Measurements from ENCODE around the gene CCDC15. TPM values are rescaled to one million over a fixed set of nuclear protein-coding genes. Genes with fewer than 3 reads are reported as not detected.

The CCDC15 gene
- total RNA-seq, 1 donor from 2014 or later = not detected

GRCh38 chr11:124918950-124919349 lies 35.1 kb upstream of the CCDC15 start, which contains the start of gene HEPN1:
Gene HEPN1 (plus strand): TSS chr11:124919250.
- intact Hi-C loops (cut with DNase I) = no loop called here
- no peak within 1 kb of the TSS for H3K27ac ChIP-seq

GRCh38 chr11:124919898-124920297 lies 34.1 kb upstream of the CCDC15 start:
- intact Hi-C loops (cut with DNase I) = no loop called here
- Histone ChIP-seq H3K27ac (no peak overlapping the region), H3K9me3 (no peaks in the 10 kb centered on the region), H3K4me3 (no peak overlapping the region), H3K4me1 (no peaks in the 10 kb centered on the region), H3K27me3 (no peaks in the 10 kb centered on the region), H3K36me3 (no peaks in the 10 kb centered on the region)
- no peak for TF ChIP-seq CTCF (IDR thresholded peaks at IDR 0.05)
- DNase-seq (ENCODE audit: low spot score in 2 of 2) = no peak

More at GRCh38 chr11:124918950-124919349, 35.1 kb upstream of the CCDC15 start, which contains the start of gene HEPN1:
- no peaks in the 10 kb centered on the region for H3K4me1 ChIP-seq
- H3K9me3 ChIP-seq = no peaks in the 10 kb centered on the region
- no peak within 1 kb of the TSS for H3K4me3 ChIP-seq
- DNase-seq (ENCODE audit: low spot score in 2 of 2) = no peak
- no peaks in the 10 kb centered on the region for H3K36me3 ChIP-seq
- H3K27me3 ChIP-seq = no peaks in the 10 kb centered on the region
- no peak for TF ChIP-seq CTCF (IDR thresholded peaks at IDR 0.05)

GRCh38 chr11:124920356-124920755 lies 33.6 kb upstream of the CCDC15 start:
- H3K9me3 ChIP-seq = no peaks in the 10 kb centered on the region
- H3K36me3 ChIP-seq = no peaks in the 10 kb centered on the region
- intact Hi-C loops (cut with DNase I) = no loop called here
- no peak for TF ChIP-seq CTCF (IDR thresholded peaks at IDR 0.05)
- no peak overlapping the region for H3K27ac ChIP-seq
- H3K4me1 ChIP-seq = no peaks in the 10 kb centered on the region
- no peak for DNase-seq (ENCODE audit: low spot score in 2 of 2)
- H3K27me3 ChIP-seq = no peaks in the 10 kb centered on the region
- H3K4me3 ChIP-seq = peak overlapping the region in 1 of 2 donors; percentile 62

GRCh38 chr11:124920870-124921609 lies 33.0 kb upstream of the CCDC15 start:
- H3K36me3 ChIP-seq = no peaks in the 10 kb centered on the region
- peak in 1 of 2 donors; percentile 76 for DNase-seq (ENCODE audit: low spot score in 2 of 2)
- H3K4me1 ChIP-seq = no peaks in the 10 kb centered on the region
- intact Hi-C loops (cut with DNase I) = no loop called here
- TF ChIP-seq CTCF (IDR thresholded peaks at IDR 0.05) = no peak
- no peaks in the 10 kb centered on the region for H3K27me3 ChIP-seq
- H3K4me3 ChIP-seq = peak overlapping the region; percentile 43 to 62
- no peak overlapping the region for H3K27ac ChIP-seq
- no peaks in the 10 kb centered on the region for H3K9me3 ChIP-seq

- no peak for DNase-seq (ENCODE audit: low spot score in 2 of 2)
- no peak overlapping the region for H3K27ac ChIP-seq
- H3K4me3 ChIP-seq = no peak overlapping the region
- H3K27me3 ChIP-seq = no peaks in the 10 kb centered on the region
- TF ChIP-seq CTCF (IDR thresholded peaks at IDR 0.05) = no peak
- no peaks in the 10 kb centered on the region for H3K4me1 ChIP-seq
- no peaks in the 10 kb centered on the region for H3K36me3 ChIP-seq
- intact Hi-C loops (cut with DNase I) = no loop called here
- no peaks in the 10 kb centered on the region for H3K9me3 ChIP-seq
Observed at GRCh38 chr11:124922831-124923230, 31.2 kb upstream of the CCDC15 start.

Measured in ascending aorta (tissue), 2 donors.